ENCODE measurements around the gene MAP2K6.

- TF ChIP-seq GABPA (IDR thresholded peaks at IDR 0.05; ENCODE audit: low read depth) = no peak
- no peak for TF ChIP-seq EZH2 (IDR thresholded peaks at IDR 0.05; ENCODE audit: borderline replicate concordance, control insufficient read depth, low read depth, low read length)
- TF ChIP-seq ZNF274 (IDR thresholded peaks at IDR 0.05; ENCODE audit: insufficient read depth, insufficient read length) = no peak
- TF ChIP-seq POLR2A (IDR thresholded peaks at IDR 0.05; ENCODE audit: low read depth, low read length) = no peak
- TF ChIP-seq KAT2A (conservative IDR thresholded peaks at IDR 0.05; ENCODE audit: control insufficient read depth, low read depth, low read length) = no peak
- no peak for TF ChIP-seq SMAD1 (IDR thresholded peaks at IDR 0.05; ENCODE audit: low read depth, partially characterized antibody)
Observed at GRCh38 chr17:69470702-69471101, 56.2 kb downstream of the MAP2K6 start.
